ENCODE results near the gene PHF20.
A peak's percentile ranks its signal among the peaks of the same experiment; 100 is the strongest.
"Not testable (repeated sequence)": the region's sequence is repeated elsewhere in the genome, so short reads cannot be mapped to it uniquely, and the experiment has no call there.

PHF20 gene

GRCh38 chr20:35883336-35883777 is 111.5 kb downstream of the PHF20 start:
- DNase-seq = no peak

GRCh38 chr20:35883778-35884540 is 112.1 kb downstream of the PHF20 start:
- DNase-seq = peak in 52 of 56 donors; percentile 0 to 80 (median 37)

- no peak for DNase-seq
Measured at GRCh38 chr20:35884541-35884865, 112.7 kb downstream of the PHF20 start.

GRCh38 chr20:35885212-35885611 is 113.4 kb downstream of the PHF20 start:
- no peak for DNase-seq

GRCh38 chr20:35886537-35886936 is 114.7 kb downstream of the PHF20 start:
- DNase-seq = peak in 1 of 56 donors; percentile 2

- DNase-seq = no peak
Measured at GRCh38 chr20:35887393-35888064, 115.7 kb downstream of the PHF20 start.

- DNase-seq = no peak
Measured at GRCh38 chr20:35888657-35889056, 116.8 kb downstream of the PHF20 start.

- DNase-seq = no peak
Measured at GRCh38 chr20:35891375-35891774, 119.6 kb downstream of the PHF20 start.

- no peak for DNase-seq
Measured at GRCh38 chr20:35892871-35893270, 121.1 kb downstream of the PHF20 start.

- DNase-seq = no peak
Measured at GRCh38 chr20:35893942-35894341, 122.1 kb downstream of the PHF20 start.

- DNase-seq = not testable (repeated sequence)
Measured at GRCh38 chr20:35895516-35895915, 123.7 kb downstream of the PHF20 start.

- DNase-seq = no peak
Measured at GRCh38 chr20:35899064-35899463, 127.2 kb downstream of the PHF20 start.

GRCh38 chr20:35901230-35901629 is 129.4 kb downstream of the PHF20 start:
- not testable (repeated sequence) for DNase-seq

GRCh38 chr20:35901678-35902544 is 130.1 kb downstream of the PHF20 start:
- peak in 1 of 56 donors; percentile 4 for DNase-seq

- no peak for DNase-seq
Measured at GRCh38 chr20:35902545-35902941, 130.7 kb downstream of the PHF20 start.

GRCh38 chr20:35903843-35904242 is 132.0 kb downstream of the PHF20 start:
- DNase-seq = no peak

- no peak for DNase-seq
Measured at GRCh38 chr20:35904982-35905663, 133.3 kb downstream of the PHF20 start.

- peak in 2 of 56 donors; percentile 1 to 3 for DNase-seq
Measured at GRCh38 chr20:35907017-35907701, 135.3 kb downstream of the PHF20 start.

- DNase-seq = no peak
Measured at GRCh38 chr20:35908007-35908406, 136.2 kb downstream of the PHF20 start.

- DNase-seq = no peak
Measured at GRCh38 chr20:35909176-35909575, 137.4 kb downstream of the PHF20 start.

GRCh38 chr20:35909796-35910195 is 138.0 kb downstream of the PHF20 start:
- no peak for DNase-seq
